Left ventricle myocardium inferior (tissue), 1 donor: Measurements from ENCODE around the gene CPLANE1. TPM values are rescaled to one million over a fixed set of nuclear protein-coding genes. Genes with fewer than 3 reads are reported as not detected.
"Not testable (repeated sequence)": the region's sequence is repeated elsewhere in the genome, so short reads cannot be mapped to it uniquely, and the experiment has no call there.

Experiments
- DNase-seq: peaks from one replicate; pipeline ENCODE4 v3.0.0-alpha.2; 2020
- H3K27ac ChIP-seq: fragments of 200-600 bp; replicated peaks from 2 replicates; pipeline ENCODE4 v1.8.0; 2021
- H3K27me3 ChIP-seq: fragments of 200-600 bp; 2 replicates; pipeline ENCODE4 v1.8.0; 2021; ENCODE audit warnings: low read depth
- H3K36me3 ChIP-seq: fragments of 200-600 bp; 2 replicates; pipeline ENCODE4 v1.8.0; 2021
- H3K4me1 ChIP-seq: fragments of 200-600 bp; 2 replicates; pipeline ENCODE4 v1.8.0; 2021
- H3K4me3 ChIP-seq: fragments of 200-600 bp; 2 replicates; pipeline ENCODE4 v1.8.0; 2021; ENCODE audit warnings: mild to moderate bottlenecking, moderate library complexity
- H3K9me3 ChIP-seq: fragments of 200-600 bp; replicated peaks from 2 replicates; pipeline ENCODE4 v1.8.0; 2021
- CTCF ChIP-seq: fragments of 200-600 bp; IDR thresholded peaks from 2 replicates; pipeline ENCODE4 v1.8.0; 2021; ENCODE audit warnings: antibody characterized with exemption, mild to moderate bottlenecking, borderline replicate concordance
- intact Hi-C: fragments of 100-400 bp; cut with micrococcal nuclease; formaldehyde crosslinking; loops from one replicate; pipeline ENCODE4 v1.11.0; 2022
- total RNA-seq: library from RNA; stranded (reverse); fragmentation: NEBNext Ultra II Directional; extraction: Animal tissue kit (Norgen Biotek cat#: 25700); gene quantifications from one replicate; pipeline ENCODE4 v1.2.1, GENCODE V29; 2021
- donor health status: DM: no; HTN: yes; CAD: no; lungs with severe emphysema.

Gene CPLANE1
- total RNA-seq, 1 donor from 2014 or later = 8.3 TPM

DNA sequence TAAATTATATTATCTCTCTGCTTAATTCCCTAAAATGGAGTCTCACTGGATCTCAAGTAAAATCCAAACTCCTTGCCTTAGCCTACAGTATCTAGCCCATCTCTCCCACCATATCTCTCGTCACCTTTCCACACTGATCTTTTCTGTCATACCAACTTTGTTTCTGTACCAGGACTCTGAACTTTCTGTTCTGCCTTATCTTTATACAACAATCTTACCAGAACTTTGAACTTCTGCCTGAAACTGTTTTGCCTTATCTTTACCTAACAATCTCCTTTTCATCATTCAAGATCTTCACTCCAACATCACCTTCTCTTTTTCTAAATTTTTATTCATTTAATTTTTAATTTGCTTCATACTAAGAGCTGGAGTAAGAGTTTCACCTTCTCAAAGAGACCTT lies 139.0 kb downstream of the CPLANE1 start:
- Histone ChIP-seq H3K9me3 (no peaks in the 10 kb centered on the region), H3K4me3 (no peak overlapping the region), H3K27ac (no peak overlapping the region), H3K4me1 (no peaks in the 10 kb centered on the region), H3K36me3 (peaks cover 91% of the 10 kb centered on the region), H3K27me3 (no peaks in the 10 kb centered on the region)
- no peak for DNase-seq
- intact Hi-C loops = no loop called here
- no peak for TF ChIP-seq CTCF

DNA sequence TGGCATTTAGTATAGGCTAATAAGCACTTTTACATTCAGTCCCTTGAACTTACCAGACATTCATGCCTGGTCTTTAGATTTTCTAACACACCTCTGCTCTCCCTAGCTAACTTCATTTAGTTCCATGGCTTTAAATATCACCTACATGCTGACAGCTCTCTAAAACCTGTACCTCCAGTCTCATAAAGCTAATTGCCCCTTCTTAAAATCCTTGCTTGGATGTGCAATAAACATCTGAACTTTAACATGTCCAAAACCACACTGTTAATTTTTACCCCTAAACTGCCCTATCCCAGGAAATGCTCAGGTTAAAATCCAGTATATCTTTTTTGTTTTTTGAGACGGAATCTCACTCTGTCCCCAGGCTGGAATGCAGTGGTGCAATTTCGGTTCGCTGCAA lies 139.8 kb downstream of the CPLANE1 start:
- no peak for TF ChIP-seq CTCF
- no peak overlapping the region for H3K4me3 ChIP-seq
- peaks cover 91% of the 10 kb centered on the region for H3K36me3 ChIP-seq
- intact Hi-C loops = no loop called here
- no peaks in the 10 kb centered on the region for H3K9me3 ChIP-seq
- H3K4me1 ChIP-seq = no peaks in the 10 kb centered on the region
- no peak overlapping the region for H3K27ac ChIP-seq
- no peaks in the 10 kb centered on the region for H3K27me3 ChIP-seq
- DNase-seq = no peak

- H3K4me1 ChIP-seq = no peaks in the 10 kb centered on the region
- H3K36me3 ChIP-seq = peaks cover 60% of the 10 kb centered on the region
- H3K9me3 ChIP-seq = peaks cover 31% of the 10 kb centered on the region
- no peak for TF ChIP-seq CTCF
- no peaks in the 10 kb centered on the region for H3K27me3 ChIP-seq
- intact Hi-C loops = no loop called here
- no peak overlapping the region for H3K27ac ChIP-seq
- H3K4me3 ChIP-seq = no peak overlapping the region
- DNase-seq = no peak
These were observed 145.9 kb downstream of the CPLANE1 start for GRCh38 chr5:37103302-37103701.

GRCh38 chr5:37099267-37099666 lies 149.9 kb downstream of the CPLANE1 start:
- intact Hi-C loops, H3K27me3 ChIP-seq, H3K4me3 ChIP-seq, H3K27ac ChIP-seq, H3K4me1 ChIP-seq, DNase-seq: not testable (repeated sequence)
- H3K36me3 ChIP-seq = peaks cover 40% of the 10 kb centered on the region
- peaks cover 65% of the 10 kb centered on the region for H3K9me3 ChIP-seq

GRCh38 chr5:37093795-37094194 lies 155.4 kb downstream of the CPLANE1 start:
- DNase-seq, H3K4me1 ChIP-seq, H3K27ac ChIP-seq, intact Hi-C loops, H3K27me3 ChIP-seq, H3K4me3 ChIP-seq: not testable (repeated sequence)
- Histone ChIP-seq H3K36me3 (peaks cover 20% of the 10 kb centered on the region), H3K9me3 (peaks cover 39% of the 10 kb centered on the region)

DNA sequence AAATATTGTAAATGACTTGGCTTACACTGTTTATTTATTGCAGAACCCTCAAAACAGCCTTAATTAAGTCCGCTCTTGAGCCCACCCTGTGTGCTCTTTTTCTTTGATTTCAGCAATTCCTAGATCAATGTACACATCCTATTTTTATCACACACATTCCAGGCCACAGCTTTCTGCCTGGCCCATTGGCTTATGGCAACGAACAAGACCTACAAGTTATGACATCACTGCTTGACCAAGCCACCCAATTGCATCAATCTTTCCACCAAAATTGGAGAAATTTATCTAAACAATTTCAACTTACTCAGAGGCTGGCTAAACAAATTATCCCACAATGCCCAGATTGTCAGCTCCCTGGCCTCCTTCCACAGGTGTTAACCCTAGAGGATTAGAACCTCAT lies 158.4 kb downstream of the CPLANE1 start:
- no peak for DNase-seq
- H3K4me1 ChIP-seq = no peaks in the 10 kb centered on the region
- H3K27me3 ChIP-seq = no peaks in the 10 kb centered on the region
- no peak for TF ChIP-seq CTCF
- H3K27ac ChIP-seq = no peak overlapping the region
- H3K36me3 ChIP-seq = peaks cover 4% of the 10 kb centered on the region
- peaks cover 9% of the 10 kb centered on the region for H3K9me3 ChIP-seq
- no peak overlapping the region for H3K4me3 ChIP-seq
- intact Hi-C loops = no loop called here
